Measurements from ENCODE around the gene AOPEP. TPM values are rescaled to one million over a fixed set of nuclear protein-coding genes. Genes with fewer than 3 reads are reported as not detected.

AOPEP gene
- 100 to 1,000 TPM; 252 to 375 (median 312) TPM for total RNA-seq

GRCh38 chr9:94726495-94727191, at the start of gene AOPEP:
Gene AOPEP, plus strand, starts transcription at chr9:94726699. Its CDS starts 33,085 bp downstream, at chr9:94759784.
- ATAC-seq: peak; percentile 99
- Histone ChIP-seq H3K36me3 (no peaks in the 10 kb centered on the region), H3K27ac (peak within 1 kb of the TSS; percentile 30 to 85 (median 85)), H3K4me1 (peaks cover 0 to 19% (median 6%) of the 10 kb centered on the region in 3 donors), H3K9me3 (no peaks in the 10 kb centered on the region), H3K27me3 (no peaks in the 10 kb centered on the region), H3K4me3 (peak within 1 kb of the TSS; percentile 44 to 69)
- 1% methylated on average over 23 of the region's 52 CpGs; no CpG with 5 or more reads in 1 of the 2 donors for WGBS, 2 donors (ENCODE audit: low coverage in 1 of 2)
- TF ChIP-seq POLR2AphosphoS5 (IDR thresholded peaks at IDR 0.05) (peak; percentile 90), CTCF (IDR thresholded peaks at IDR 0.05) (peak in 1 of 4 experiments; percentile 14), POLR2A (IDR thresholded peaks at IDR 0.05) (peak; percentile 46 to 59), EP300 (IDR thresholded peaks at IDR 0.05) (no peak)

- H3K36me3 ChIP-seq: no peaks in the 10 kb centered on the region
- H3K27me3 ChIP-seq: no peaks in the 10 kb centered on the region
- H3K4me3 ChIP-seq: no peak overlapping the region
- no peak for ATAC-seq
- H3K9me3 ChIP-seq: no peaks in the 10 kb centered on the region
- WGBS, 2 donors (ENCODE audit: low coverage in 1 of 2): 38 to 59% methylated on average over 3 to 4 of the region's 4 CpGs
- peaks cover 0 to 25% (median 5%) of the 10 kb centered on the region in 3 donors for H3K4me1 ChIP-seq
- H3K27ac ChIP-seq: no peak overlapping the region
- TF ChIP-seq CTCF (IDR thresholded peaks at IDR 0.05): no peak
- no peak for TF ChIP-seq POLR2A (IDR thresholded peaks at IDR 0.05)
- TF ChIP-seq EP300 (IDR thresholded peaks at IDR 0.05): no peak
- no peak for TF ChIP-seq POLR2AphosphoS5 (IDR thresholded peaks at IDR 0.05)
Measured at GRCh38 chr9:94677929-94678328, 48.6 kb upstream of the AOPEP start.

GRCh38 chr9:94679587-94679986, 46.9 kb upstream of the AOPEP start:
- H3K9me3 ChIP-seq: no peaks in the 10 kb centered on the region
- peaks cover 0 to 24% (median 5%) of the 10 kb centered on the region in 3 donors for H3K4me1 ChIP-seq
- TF ChIP-seq POLR2AphosphoS5 (IDR thresholded peaks at IDR 0.05) (no peak), POLR2A (IDR thresholded peaks at IDR 0.05) (no peak), CTCF (IDR thresholded peaks at IDR 0.05) (no peak), EP300 (IDR thresholded peaks at IDR 0.05) (no peak)
- no peak for ATAC-seq
- WGBS, 2 donors (ENCODE audit: low coverage in 1 of 2): 83 to 86% methylated on average over 8 of the region's 8 CpGs
- no peak overlapping the region for H3K27ac ChIP-seq
- H3K27me3 ChIP-seq: no peaks in the 10 kb centered on the region
- no peaks in the 10 kb centered on the region for H3K36me3 ChIP-seq
- no peak overlapping the region for H3K4me3 ChIP-seq

- Histone ChIP-seq H3K4me1 (peaks cover 0 to 19% (median 5%) of the 10 kb centered on the region in 3 donors), H3K4me3 (no peak overlapping the region), H3K9me3 (no peaks in the 10 kb centered on the region), H3K27ac (no peak overlapping the region), H3K27me3 (no peaks in the 10 kb centered on the region), H3K36me3 (no peaks in the 10 kb centered on the region)
- ATAC-seq: no peak
- TF ChIP-seq POLR2A (IDR thresholded peaks at IDR 0.05) (no peak), EP300 (IDR thresholded peaks at IDR 0.05) (no peak), CTCF (IDR thresholded peaks at IDR 0.05) (no peak), POLR2AphosphoS5 (IDR thresholded peaks at IDR 0.05) (no peak)
- WGBS, 2 donors (ENCODE audit: low coverage in 1 of 2): 67 to 100% methylated on average over 1 of the region's 1 CpG
Measured at GRCh38 chr9:94680020-94680419, 46.5 kb upstream of the AOPEP start.

- 51 to 62% methylated on average over 2 of the region's 2 CpGs for WGBS, 2 donors (ENCODE audit: low coverage in 1 of 2)
- Histone ChIP-seq H3K4me1 (peaks cover 0 to 13% (median 4%) of the 10 kb centered on the region in 3 donors), H3K27ac (no peak overlapping the region), H3K4me3 (no peak overlapping the region), H3K9me3 (no peaks in the 10 kb centered on the region), H3K27me3 (no peaks in the 10 kb centered on the region), H3K36me3 (no peaks in the 10 kb centered on the region)
- no peak for ATAC-seq
- TF ChIP-seq EP300 (IDR thresholded peaks at IDR 0.05) (no peak), POLR2AphosphoS5 (IDR thresholded peaks at IDR 0.05) (no peak), POLR2A (IDR thresholded peaks at IDR 0.05) (no peak)
Measured at GRCh38 chr9:94680621-94681020, 45.9 kb upstream of the AOPEP start.

Measured in gastroesophageal sphincter (tissue), 4 donors.